GM18861 (cell line): ENCODE measurements around the gene TBC1D28.
"Not testable (repeated sequence)": the region's sequence is repeated elsewhere in the genome, so short reads cannot be mapped to it uniquely, and the experiment has no call there.

Experiments
- ATAC-seq: cut with Tn5 transposase; IDR thresholded peaks from one replicate; pipeline ENCODE4 v1.9.1; 2021; ENCODE audit not compliant: unreplicated experiment

The TBC1D28 gene

GRCh38 chr17:18617613-18618012 lies 26.6 kb downstream of the TBC1D28 start:
- not testable (repeated sequence) for ATAC-seq

- not testable (repeated sequence) for ATAC-seq
These were observed 31.2 kb downstream of the TBC1D28 start for GRCh38 chr17:18613016-18613415.

GRCh38 chr17:18593138-18593537 lies 51.1 kb downstream of the TBC1D28 start:
- not testable (repeated sequence) for ATAC-seq
